GM21528 (cell line): ENCODE results near the gene SPOCK1.

ENCODE experiments used
- ATAC-seq: cut with Tn5 transposase; IDR thresholded peaks from one replicate; pipeline ENCODE4 v1.9.1; 2021; ENCODE audit warnings: mild to moderate bottlenecking, moderate library complexity; ENCODE audit not compliant: unreplicated experiment, low FRiP score

Gene SPOCK1

GRCh38 chr5:137054792-137055191 lies 444.3 kb downstream of the SPOCK1 start:
- no peak for ATAC-seq

- ATAC-seq: no peak
Measured at GRCh38 chr5:137054335-137054734, 444.8 kb downstream of the SPOCK1 start.

DNA sequence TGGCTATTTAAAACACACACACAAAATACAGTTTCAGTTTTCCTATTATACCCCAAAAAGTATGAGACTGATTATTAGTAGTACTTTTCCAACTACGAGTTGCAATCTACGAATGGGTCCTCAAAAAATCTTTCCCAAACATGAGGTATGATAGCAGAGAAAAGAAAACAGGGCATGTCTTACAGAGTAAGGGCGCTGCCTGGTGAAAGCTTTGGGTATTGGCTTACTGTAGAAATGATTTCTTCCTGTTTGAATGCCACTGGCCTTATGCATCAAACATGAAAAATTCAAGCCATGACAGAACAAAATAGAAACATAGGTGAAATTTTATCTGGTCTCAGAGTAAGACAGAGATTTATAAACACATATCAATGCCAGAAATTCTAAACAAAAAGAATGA lies 448.0 kb downstream of the SPOCK1 start:
- ATAC-seq: no peak

- ATAC-seq: no peak
Measured at GRCh38 chr5:137040641-137041340, 458.3 kb downstream of the SPOCK1 start.

DNA sequence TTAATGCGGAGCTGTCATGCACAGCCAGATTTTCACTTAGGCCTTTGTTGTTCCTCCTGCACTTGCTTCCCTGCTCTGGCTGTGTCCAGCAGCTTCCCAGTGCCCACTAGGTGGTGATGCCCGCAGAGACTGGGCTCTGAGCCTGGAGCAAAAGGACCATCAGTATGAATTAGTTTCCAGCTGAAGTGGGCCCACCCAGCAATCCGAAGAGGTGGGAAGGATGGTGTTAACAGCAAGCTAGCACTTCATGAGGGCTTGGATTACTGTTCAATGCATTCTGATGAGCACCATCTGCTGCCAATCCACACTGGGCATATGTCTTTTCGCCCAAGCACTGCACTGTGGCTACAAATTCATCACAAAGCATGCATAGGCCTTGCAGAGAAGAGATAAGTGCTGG lies 459.1 kb downstream of the SPOCK1 start:
- no peak for ATAC-seq

GRCh38 chr5:137037848-137038247 lies 461.3 kb downstream of the SPOCK1 start:
- ATAC-seq: no peak

GRCh38 chr5:137036640-137037039 lies 462.5 kb downstream of the SPOCK1 start:
- ATAC-seq: no peak

- no peak for ATAC-seq
Measured at GRCh38 chr5:137035480-137035878, 463.6 kb downstream of the SPOCK1 start.

DNA sequence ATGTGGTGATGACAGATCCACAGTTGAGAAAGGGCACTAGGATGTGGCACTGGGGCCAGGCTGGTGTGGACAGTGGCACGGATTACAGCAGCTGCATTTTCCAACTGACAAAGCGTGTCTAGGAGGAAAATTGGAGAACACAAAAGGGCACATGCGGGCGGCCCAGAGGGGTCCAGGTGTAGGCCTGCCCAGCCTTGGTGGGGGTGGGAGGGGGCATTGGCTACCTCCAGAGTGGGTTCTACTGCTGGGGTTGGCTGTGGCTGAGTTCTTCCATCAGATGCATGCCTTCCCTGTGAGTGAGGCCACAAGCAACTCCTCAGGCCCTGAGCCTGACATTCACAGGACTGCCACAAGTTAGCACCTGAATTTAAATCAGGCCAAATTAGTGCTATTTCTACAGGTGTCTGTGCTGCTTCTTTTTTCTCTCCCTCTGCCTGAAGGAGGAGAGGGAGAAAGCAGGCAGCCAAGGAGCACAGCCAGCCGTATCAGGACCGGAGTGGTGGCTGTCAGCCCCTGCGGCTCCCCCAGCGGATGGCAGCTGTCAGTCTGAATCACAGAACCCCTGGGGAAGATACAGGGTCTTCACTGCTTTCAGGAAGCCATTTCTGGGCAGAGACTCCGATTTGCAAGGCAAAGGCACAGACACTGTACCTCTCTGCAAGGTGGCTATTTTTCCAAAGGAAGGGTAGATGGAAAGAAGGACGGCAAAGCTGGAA lies 464.2 kb downstream of the SPOCK1 start:
- ATAC-seq: no peak

- no peak for ATAC-seq
Measured at GRCh38 chr5:137034213-137034612, 464.9 kb downstream of the SPOCK1 start.

DNA sequence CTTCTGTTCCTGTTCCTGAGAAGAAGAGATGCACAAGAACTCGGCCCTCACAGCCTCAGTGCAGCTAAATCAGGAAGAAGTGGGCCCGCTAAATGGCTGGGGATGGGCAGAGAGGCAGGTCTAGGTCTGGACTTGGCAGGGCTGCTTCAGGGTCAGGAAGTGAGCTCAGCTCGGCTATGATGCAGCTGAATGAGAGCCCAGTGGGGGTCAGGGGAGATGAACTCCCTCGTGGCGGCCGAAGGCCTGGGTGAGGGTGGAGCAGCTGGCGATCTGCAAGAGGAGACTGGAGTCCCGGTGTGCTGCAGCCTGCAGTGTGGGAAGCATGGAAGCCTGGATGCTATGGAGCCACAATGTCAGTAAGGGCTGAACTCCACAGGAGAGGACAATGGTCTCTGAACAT lies 466.2 kb downstream of the SPOCK1 start:
- ATAC-seq: no peak

DNA sequence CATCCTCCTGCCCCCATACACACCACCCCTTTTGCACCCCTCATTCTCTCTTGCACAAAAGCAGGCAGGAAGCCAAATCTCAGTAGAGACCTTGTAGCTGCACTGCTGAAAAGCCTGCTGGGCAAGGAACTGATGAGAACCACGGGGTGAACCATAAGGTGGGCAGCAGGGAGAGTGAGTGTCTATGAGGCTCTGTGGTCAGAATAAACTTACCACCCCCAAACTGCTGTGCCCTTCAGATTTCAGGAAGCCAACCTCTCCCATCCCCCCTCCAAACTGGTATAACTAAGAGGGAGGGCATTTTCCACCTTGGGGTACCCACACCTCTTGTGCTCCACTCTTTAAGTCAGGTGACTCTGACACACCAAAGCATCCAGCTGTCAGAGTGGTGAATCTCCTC lies 471.4 kb downstream of the SPOCK1 start:
- no peak for ATAC-seq

DNA sequence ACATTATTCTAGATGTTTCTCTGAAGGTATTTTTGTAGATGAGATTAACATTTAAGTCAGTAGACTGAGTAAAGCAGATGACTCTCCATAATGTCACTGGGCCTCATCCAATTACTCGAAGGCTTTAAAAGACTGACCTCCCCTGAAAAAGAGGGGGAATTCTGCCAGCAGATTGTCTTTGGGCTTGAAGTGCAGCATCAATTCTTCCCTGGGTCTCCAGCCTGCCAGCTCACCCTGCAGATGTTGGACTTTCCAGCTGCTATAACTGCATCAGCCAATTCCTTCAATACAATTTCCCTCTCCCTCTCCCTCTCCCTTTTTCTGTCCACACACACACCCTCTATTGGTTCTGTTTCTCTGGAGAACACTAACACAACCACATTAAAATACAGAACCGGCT lies 472.8 kb downstream of the SPOCK1 start:
- ATAC-seq: no peak

- no peak for ATAC-seq
Measured at GRCh38 chr5:137024044-137024443, 475.1 kb downstream of the SPOCK1 start.

- no peak for ATAC-seq
Measured at GRCh38 chr5:137023371-137023770, 475.8 kb downstream of the SPOCK1 start.

- ATAC-seq: no peak
Measured at GRCh38 chr5:137022725-137023124, 476.4 kb downstream of the SPOCK1 start.

DNA sequence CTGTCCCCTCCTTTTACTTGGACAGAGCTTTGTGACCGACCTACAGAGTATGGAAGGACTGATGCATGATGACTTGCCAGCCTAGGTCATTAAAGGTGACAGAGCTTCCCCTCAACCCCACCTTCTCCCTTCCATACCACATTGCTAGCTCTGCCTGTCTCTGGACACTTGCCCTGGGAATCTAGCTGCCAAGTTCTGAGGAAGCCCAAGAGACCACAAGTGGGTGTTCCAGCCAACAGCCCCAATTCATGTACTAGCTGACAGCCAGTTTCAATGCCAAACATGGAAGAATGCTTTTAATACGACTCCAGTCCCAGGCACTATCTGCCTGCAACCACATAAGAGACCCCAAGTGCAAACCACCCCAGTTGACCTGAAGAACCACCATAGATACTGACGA lies 477.1 kb downstream of the SPOCK1 start:
- ATAC-seq: no peak

- no peak for ATAC-seq
Measured at GRCh38 chr5:137019229-137019628, 479.9 kb downstream of the SPOCK1 start.

DNA sequence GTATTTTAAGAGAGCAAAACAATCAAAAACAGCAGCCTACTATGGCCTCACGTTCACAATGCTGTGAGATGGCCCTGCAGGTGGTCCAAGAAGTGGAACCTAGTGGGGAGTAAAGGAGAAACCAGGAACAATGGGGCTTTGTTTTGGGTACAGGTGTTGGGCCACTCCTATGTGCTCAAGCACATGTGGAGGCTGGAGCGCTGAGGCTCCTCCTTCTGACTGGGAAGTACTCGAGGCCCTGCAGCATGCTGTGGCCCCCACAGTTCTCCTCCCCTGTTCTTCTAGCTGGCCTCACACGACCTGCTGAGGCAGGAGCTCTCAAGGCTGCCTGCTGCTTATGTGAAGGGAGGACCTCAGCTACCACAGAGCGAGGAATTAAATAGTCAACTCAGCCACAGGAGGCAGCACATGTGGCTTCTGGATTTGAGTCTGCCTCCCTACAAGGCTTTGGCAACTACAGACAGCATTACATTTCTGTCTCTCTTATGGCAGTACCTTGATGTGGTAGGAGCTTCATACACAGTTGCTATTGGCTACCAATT lies 482.3 kb downstream of the SPOCK1 start:
- ATAC-seq: no peak

- no peak for ATAC-seq
Measured at GRCh38 chr5:137015540-137016116, 483.5 kb downstream of the SPOCK1 start.

GRCh38 chr5:137014731-137015130 lies 484.4 kb downstream of the SPOCK1 start:
- no peak for ATAC-seq

DNA sequence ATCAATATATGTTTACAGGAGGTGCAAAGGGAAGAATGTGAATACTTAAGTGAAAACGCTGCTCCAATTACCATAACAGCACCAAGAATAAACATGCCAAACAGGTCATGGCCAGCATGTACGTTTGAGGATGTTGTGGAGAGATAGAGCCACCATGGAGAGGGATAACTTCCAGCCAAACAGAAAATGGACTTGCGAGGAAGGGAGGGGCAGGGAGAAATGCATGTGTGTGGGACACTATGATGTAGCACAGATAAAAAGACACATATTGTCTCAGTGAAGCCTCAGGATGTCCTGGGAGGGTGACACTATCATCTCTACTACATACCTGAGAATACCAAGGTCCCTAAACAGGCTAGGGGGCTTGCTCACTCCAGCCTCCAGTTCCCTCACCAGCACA lies 488.9 kb downstream of the SPOCK1 start:
- no peak for ATAC-seq
